Calu3 (cell line): Measurements from ENCODE around the gene SLC35A5. TPM values are rescaled to one million over a fixed set of nuclear protein-coding genes. Genes with fewer than 3 reads are reported as not detected.

ENCODE experiments used
- BruUV-seq: library from RNA; stranded (reverse); fragments of 400-500 nt; replicated peaks from 2 replicates; lab custom pipeline; 2021; lab: Mats Ljungman, UMichigan
- CTCF ChIA-PET: fragments of 300-600 bp; sonication (Branson Sonifier 250); formaldehyde crosslinking; loops from one replicate; lab custom pipeline; 2022; ENCODE audit warnings: antibody characterized with exemption; lab: Charles Lee
- DNase-seq: peaks from one replicate; pipeline ENCODE4 v3.0.0; 2022
- H3K27ac Mint-ChIP-seq: one replicate; pipeline ENCODE4 v1.8.0; 2022; ENCODE audit warnings: mixed read lengths; ENCODE audit not compliant: unreplicated experiment
- H3K27me3 Mint-ChIP-seq: one replicate; pipeline ENCODE4 v1.8.0; 2022; ENCODE audit warnings: mixed read lengths; ENCODE audit not compliant: unreplicated experiment
- H3K36me3 Mint-ChIP-seq: one replicate; pipeline ENCODE4 v1.8.0; 2022; ENCODE audit warnings: mild to moderate bottlenecking, moderate library complexity, mixed read lengths; ENCODE audit not compliant: insufficient read depth, unreplicated experiment
- H3K4me1 Mint-ChIP-seq: one replicate; pipeline ENCODE4 v1.8.0; 2022; ENCODE audit warnings: mild to moderate bottlenecking, low read depth, mixed read lengths; ENCODE audit not compliant: unreplicated experiment
- H3K4me3 Mint-ChIP-seq: one replicate; pipeline ENCODE4 v1.8.0; 2022; ENCODE audit warnings: mild to moderate bottlenecking, low read depth, moderate library complexity, mixed read lengths; ENCODE audit not compliant: unreplicated experiment
- H3K9me3 Mint-ChIP-seq: one replicate; pipeline ENCODE4 v1.8.0; 2022; ENCODE audit warnings: low read depth, mixed read lengths; ENCODE audit not compliant: unreplicated experiment
- intact Hi-C: fragments of 100-400 bp; cut with micrococcal nuclease; formaldehyde crosslinking; loops from one replicate; pipeline ENCODE4 v1.10.0; 2022; ENCODE audit not compliant: unreplicated experiment
- total RNA-seq: library from RNA; stranded (reverse); gene quantifications from 2 replicates; pipeline ENCODE4 v1.2.3, GENCODE V29; 2022
- TF ChIP-seq, protein P1 (sequence below): fragments of 200-600 bp; IDR thresholded peaks from one replicate; pipeline ENCODE4 v1.8.0; 2022; ENCODE audit warnings: antibody characterized with exemption; ENCODE audit not compliant: unreplicated experiment

Gene SLC35A5
- total RNA-seq, 1 experiment from 2014 or later: 21.7 TPM

DNA sequence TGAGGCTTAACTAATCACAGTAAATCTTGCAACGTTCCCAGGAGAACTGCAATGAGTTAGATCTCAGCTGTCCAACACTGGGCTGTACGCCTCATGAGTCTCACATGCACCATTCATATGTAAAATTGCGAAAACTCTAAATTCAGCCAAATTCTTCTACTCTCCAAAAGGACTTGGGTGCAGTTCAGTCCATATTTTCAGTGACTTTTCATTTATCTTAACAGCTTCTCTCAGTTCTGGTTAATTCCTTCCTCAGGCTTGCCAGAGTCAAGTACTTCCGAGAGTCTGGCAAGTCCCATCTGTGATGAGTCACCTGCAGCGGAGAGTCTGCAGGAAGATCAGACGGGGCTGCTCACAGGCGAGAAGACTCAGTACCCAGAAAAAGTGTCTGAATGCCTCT, 67.6 kb downstream of the SLC35A5 start:
- no peak overlapping the region for H3K27ac Mint-ChIP-seq
- DNase-seq: peak; percentile 37
- intact Hi-C loops: no loop called here
- no peaks in the 10 kb centered on the region for H3K27me3 Mint-ChIP-seq
- no TSS peak for BruUV-seq
- H3K36me3 Mint-ChIP-seq: no peaks in the 10 kb centered on the region
- H3K4me3 Mint-ChIP-seq: no peak overlapping the region
- peaks cover 8% of the 10 kb centered on the region for H3K4me1 Mint-ChIP-seq
- CTCF ChIA-PET: no interaction called here
- H3K9me3 Mint-ChIP-seq: no peaks in the 10 kb centered on the region
- TF ChIP-seq, protein P1, sequence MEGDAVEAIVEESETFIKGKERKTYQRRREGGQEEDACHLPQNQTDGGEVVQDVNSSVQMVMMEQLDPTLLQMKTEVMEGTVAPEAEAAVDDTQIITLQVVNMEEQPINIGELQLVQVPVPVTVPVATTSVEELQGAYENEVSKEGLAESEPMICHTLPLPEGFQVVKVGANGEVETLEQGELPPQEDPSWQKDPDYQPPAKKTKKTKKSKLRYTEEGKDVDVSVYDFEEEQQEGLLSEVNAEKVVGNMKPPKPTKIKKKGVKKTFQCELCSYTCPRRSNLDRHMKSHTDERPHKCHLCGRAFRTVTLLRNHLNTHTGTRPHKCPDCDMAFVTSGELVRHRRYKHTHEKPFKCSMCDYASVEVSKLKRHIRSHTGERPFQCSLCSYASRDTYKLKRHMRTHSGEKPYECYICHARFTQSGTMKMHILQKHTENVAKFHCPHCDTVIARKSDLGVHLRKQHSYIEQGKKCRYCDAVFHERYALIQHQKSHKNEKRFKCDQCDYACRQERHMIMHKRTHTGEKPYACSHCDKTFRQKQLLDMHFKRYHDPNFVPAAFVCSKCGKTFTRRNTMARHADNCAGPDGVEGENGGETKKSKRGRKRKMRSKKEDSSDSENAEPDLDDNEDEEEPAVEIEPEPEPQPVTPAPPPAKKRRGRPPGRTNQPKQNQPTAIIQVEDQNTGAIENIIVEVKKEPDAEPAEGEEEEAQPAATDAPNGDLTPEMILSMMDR: no peak

DNA sequence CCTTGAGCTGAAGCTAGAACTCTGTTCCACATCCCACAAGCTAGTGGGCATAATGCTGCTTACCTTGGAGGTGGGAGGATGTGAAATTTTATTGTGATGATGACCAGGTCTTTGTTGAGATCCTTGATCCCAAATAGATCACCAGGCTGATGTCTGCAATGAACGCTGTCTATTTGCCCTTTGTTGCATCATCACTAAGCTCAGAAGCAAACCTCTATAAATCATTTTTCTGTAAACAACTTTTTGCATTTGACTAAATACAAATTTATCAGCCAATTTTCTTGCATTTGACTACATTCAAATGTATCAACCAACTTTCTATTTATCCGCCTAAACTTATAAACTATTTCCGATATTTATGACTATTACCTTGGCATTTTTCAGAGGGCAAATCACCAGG, 69.4 kb downstream of the SLC35A5 start:
- CTCF ChIA-PET: no interaction called here
- DNase-seq: no peak
- Mint-ChIP-seq H3K9me3 (no peaks in the 10 kb centered on the region), H3K4me1 (peaks cover 8% of the 10 kb centered on the region), H3K27me3 (no peaks in the 10 kb centered on the region), H3K36me3 (no peaks in the 10 kb centered on the region), H3K27ac (no peak overlapping the region), H3K4me3 (no peak overlapping the region)
- BruUV-seq: no TSS peak
- TF ChIP-seq, protein P1: no peak
- intact Hi-C loops: no loop called here

DNA sequence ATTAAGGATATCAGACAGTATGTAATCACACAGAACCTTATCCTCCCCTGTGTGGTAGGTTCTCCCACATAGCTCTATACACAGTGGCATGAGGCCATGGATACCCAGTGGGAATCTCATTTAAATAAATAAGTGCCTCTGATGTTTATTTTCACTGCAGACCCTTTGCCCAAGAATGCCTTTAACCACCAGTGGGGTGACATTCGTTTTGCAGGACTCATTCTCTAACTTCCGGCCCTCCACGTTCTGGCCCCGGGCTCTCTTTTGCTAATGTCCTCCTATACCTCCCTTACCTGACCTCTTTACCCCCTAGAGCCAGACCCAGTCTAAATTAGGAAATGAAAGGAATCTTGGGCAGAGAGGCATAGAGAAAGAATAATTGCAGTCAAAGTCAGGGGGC, 70.8 kb downstream of the SLC35A5 start:
- Mint-ChIP-seq H3K4me1 (no peaks in the 10 kb centered on the region), H3K4me3 (no peak overlapping the region), H3K36me3 (no peaks in the 10 kb centered on the region), H3K27ac (no peak overlapping the region), H3K9me3 (no peaks in the 10 kb centered on the region), H3K27me3 (no peaks in the 10 kb centered on the region)
- TF ChIP-seq, protein P1: no peak
- DNase-seq: no peak
- BruUV-seq: no TSS peak
- intact Hi-C loops: no loop called here
- CTCF ChIA-PET: no interaction called here

DNA sequence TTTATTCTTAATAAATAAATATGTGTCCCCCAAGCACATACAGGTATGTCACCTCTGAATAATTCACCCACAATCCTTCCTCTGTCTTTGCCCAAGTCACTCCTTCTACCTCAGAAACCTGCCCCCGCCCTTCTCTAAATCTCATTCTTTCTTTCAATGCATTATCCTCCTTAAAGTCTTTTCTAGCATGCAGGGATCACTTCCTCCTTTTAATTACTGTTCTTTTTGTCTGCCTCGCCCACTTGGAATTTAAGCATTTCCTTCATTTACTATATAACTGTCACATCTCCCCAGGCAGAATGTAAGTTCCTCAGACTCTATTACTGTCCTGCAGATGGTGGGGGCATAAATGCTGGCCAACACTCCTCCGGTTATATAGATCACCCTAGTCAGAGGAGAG, 71.3 kb downstream of the SLC35A5 start:
- Mint-ChIP-seq H3K36me3 (no peaks in the 10 kb centered on the region), H3K4me3 (no peak overlapping the region), H3K9me3 (no peaks in the 10 kb centered on the region), H3K27ac (no peak overlapping the region), H3K4me1 (no peaks in the 10 kb centered on the region), H3K27me3 (no peaks in the 10 kb centered on the region)
- TF ChIP-seq, protein P1: no peak
- intact Hi-C loops: no loop called here
- CTCF ChIA-PET: no interaction called here
- DNase-seq: no peak
- BruUV-seq: no TSS peak
